ENCODE measurements around the gene CKS2.

CKS2 gene

GRCh38 chr9:89350988-89351557 lies 40.1 kb downstream of the CKS2 start:
- DNase-seq (ENCODE audit: low spot score), result no peak

- no peak for DNase-seq (ENCODE audit: low spot score)
Measured at GRCh38 chr9:89351584-89352300, 40.7 kb downstream of the CKS2 start.

- no peak for DNase-seq (ENCODE audit: low spot score)
Measured at GRCh38 chr9:89352451-89352850, 41.5 kb downstream of the CKS2 start.

GRCh38 chr9:89352874-89353649 lies 42.1 kb downstream of the CKS2 start:
- no peak for DNase-seq (ENCODE audit: low spot score)

GRCh38 chr9:89353989-89354388 lies 43.0 kb downstream of the CKS2 start:
- DNase-seq (ENCODE audit: low spot score), result no peak

GRCh38 chr9:89354471-89354870 lies 43.5 kb downstream of the CKS2 start:
- DNase-seq (ENCODE audit: low spot score), result no peak

- DNase-seq (ENCODE audit: low spot score), result no peak
Measured at GRCh38 chr9:89356782-89357181, 45.8 kb downstream of the CKS2 start.

- no peak for DNase-seq (ENCODE audit: low spot score)
Measured at GRCh38 chr9:89357331-89358197, 46.6 kb downstream of the CKS2 start.

GRCh38 chr9:89358376-89358916 lies 47.5 kb downstream of the CKS2 start:
- DNase-seq (ENCODE audit: low spot score), result no peak

- DNase-seq (ENCODE audit: low spot score), result peak; percentile 52
Measured at GRCh38 chr9:89358985-89359384, 48.0 kb downstream of the CKS2 start.

- DNase-seq (ENCODE audit: low spot score), result no peak
Measured at GRCh38 chr9:89359751-89360261, 48.8 kb downstream of the CKS2 start.

- DNase-seq (ENCODE audit: low spot score), result peak; percentile 50
Measured at GRCh38 chr9:89360465-89360864, 49.5 kb downstream of the CKS2 start.

GRCh38 chr9:89361031-89361430 lies 50.0 kb downstream of the CKS2 start:
- no peak for DNase-seq (ENCODE audit: low spot score)

- no peak for DNase-seq (ENCODE audit: low spot score)
Measured at GRCh38 chr9:89361816-89362646, 51.0 kb downstream of the CKS2 start.

- DNase-seq (ENCODE audit: low spot score), result no peak
Measured at GRCh38 chr9:89362647-89363310, 51.8 kb downstream of the CKS2 start.

GRCh38 chr9:89363311-89363670 lies 52.3 kb downstream of the CKS2 start:
- no peak for DNase-seq (ENCODE audit: low spot score)

GRCh38 chr9:89363921-89364665 lies 53.1 kb downstream of the CKS2 start:
- DNase-seq (ENCODE audit: low spot score), result no peak

- no peak for DNase-seq (ENCODE audit: low spot score)
Measured at GRCh38 chr9:89364666-89365531, 53.9 kb downstream of the CKS2 start.

GRCh38 chr9:89365532-89365912 lies 54.5 kb downstream of the CKS2 start:
- DNase-seq (ENCODE audit: low spot score), result no peak

All from pons (tissue), 1 donor.